SU-DHL-6 (cell line): Measurements from ENCODE around the gene SCN9A.

Source experiments
- EZH2phosphoT487 ChIP-seq: fragments of 200-600 bp; sonication (generic), shearing (Covaris generic); conservative IDR thresholded peaks from 2 replicates; pipeline ENCODE4 v1.6.1; 2018; ENCODE audit warnings: mild to moderate bottlenecking, antibody characterized with exemption, low read length, moderate library complexity, mixed read lengths
- TF ChIP-seq, protein P1 (sequence below): fragments of 200-600 bp; sonication (generic); IDR thresholded peaks from one replicate; pipeline ENCODE4 v1.5.1; 2017; ENCODE audit warnings: antibody characterized with exemption, mild to moderate bottlenecking, low read length, moderate library complexity; ENCODE audit not compliant: insufficient read depth, poor library complexity, severe bottlenecking

GRCh38 chr2:166418853-166419615, 43.3 kb upstream of the SCN9A start:
- TF ChIP-seq, protein P1, sequence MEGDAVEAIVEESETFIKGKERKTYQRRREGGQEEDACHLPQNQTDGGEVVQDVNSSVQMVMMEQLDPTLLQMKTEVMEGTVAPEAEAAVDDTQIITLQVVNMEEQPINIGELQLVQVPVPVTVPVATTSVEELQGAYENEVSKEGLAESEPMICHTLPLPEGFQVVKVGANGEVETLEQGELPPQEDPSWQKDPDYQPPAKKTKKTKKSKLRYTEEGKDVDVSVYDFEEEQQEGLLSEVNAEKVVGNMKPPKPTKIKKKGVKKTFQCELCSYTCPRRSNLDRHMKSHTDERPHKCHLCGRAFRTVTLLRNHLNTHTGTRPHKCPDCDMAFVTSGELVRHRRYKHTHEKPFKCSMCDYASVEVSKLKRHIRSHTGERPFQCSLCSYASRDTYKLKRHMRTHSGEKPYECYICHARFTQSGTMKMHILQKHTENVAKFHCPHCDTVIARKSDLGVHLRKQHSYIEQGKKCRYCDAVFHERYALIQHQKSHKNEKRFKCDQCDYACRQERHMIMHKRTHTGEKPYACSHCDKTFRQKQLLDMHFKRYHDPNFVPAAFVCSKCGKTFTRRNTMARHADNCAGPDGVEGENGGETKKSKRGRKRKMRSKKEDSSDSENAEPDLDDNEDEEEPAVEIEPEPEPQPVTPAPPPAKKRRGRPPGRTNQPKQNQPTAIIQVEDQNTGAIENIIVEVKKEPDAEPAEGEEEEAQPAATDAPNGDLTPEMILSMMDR = no peak
- TF ChIP-seq EZH2phosphoT487 = no peak
